H1 (cell line): ENCODE results near the gene SLX9. TPM values are rescaled to one million over a fixed set of nuclear protein-coding genes. Genes with fewer than 3 reads are reported as not detected.

ENCODE experiments used
- CTCF ChIA-PET: fragments of 300-600 bp; sonication (Branson Sonifier 250); formaldehyde crosslinking; loops from one replicate; lab custom pipeline; 2021; ENCODE audit not compliant: partially characterized antibody; lab: Charles Lee
- POLR2A ChIA-PET: fragments of 300-600 bp; sonication (Branson Sonifier 250); formaldehyde crosslinking; loops from one replicate; lab custom pipeline; 2021; ENCODE audit warnings: inconsistent platforms; ENCODE audit not compliant: partially characterized antibody; lab: Charles Lee
- DNase-seq, 2 experiments: peaks; one replicate each; pipeline versions ENCODE4 v3.0.0 to v3.0.0-alpha.2; 2010 to 2022; ENCODE audit warnings: low spot score in 2 of 2, low read depth in 1 of 2, mixed read lengths in 1 of 2
- FAIRE-seq: peaks from 2 replicates; lab custom pipeline; 2011; peaks lifted over from hg19 to GRCh38; lab: Jason Lieb, UNC
- H2AFZ ChIP-seq: 2 replicates; pipeline ENCODE4 v1.8.1; 2012; ENCODE audit warnings: low read length, inconsistent platforms
- H2AK5ac ChIP-seq: 2 replicates; pipeline ENCODE4 v1.6.1; 2013; ENCODE audit warnings: low read depth, low read length
- H2BK120ac ChIP-seq: replicated peaks from 2 replicates; pipeline ENCODE3; 2013; ENCODE audit warnings: low read depth, low read length, inconsistent platforms
- H2BK12ac ChIP-seq: 2 replicates; pipeline ENCODE4 v1.6.1; 2013; ENCODE audit warnings: low read depth, low read length
- H2BK15ac ChIP-seq: 2 replicates; pipeline ENCODE4 v1.6.1; 2013; ENCODE audit warnings: low read length
- H2BK20ac ChIP-seq: 2 replicates; pipeline ENCODE4 v1.6.1; 2013; ENCODE audit warnings: low read length
- H2BK5ac ChIP-seq: 2 replicates; pipeline ENCODE4 v1.6.1; 2013; ENCODE audit warnings: low read depth, low read length
- H3K14ac ChIP-seq: 2 replicates; pipeline ENCODE4 v1.6.1; 2013; ENCODE audit warnings: inconsistent platforms; ENCODE audit not compliant: insufficient read length
- H3K18ac ChIP-seq: 2 replicates; pipeline ENCODE4 v1.6.1; 2013; ENCODE audit warnings: low read length; ENCODE audit errors: extremely low read depth
- H3K23ac ChIP-seq: 2 replicates; pipeline ENCODE4 v1.6.1; 2013; ENCODE audit warnings: inconsistent platforms; ENCODE audit not compliant: insufficient read length
- H3K23me2 ChIP-seq: 2 replicates; pipeline ENCODE4 v1.6.1; 2013; ENCODE audit warnings: low read depth, low read length
- H3K27ac ChIP-seq: 2 replicates; pipeline ENCODE4 v1.6.1; 2011; ENCODE audit warnings: low read depth, low read length, inconsistent platforms
- H3K27me3 ChIP-seq, 4 experiments: replicated peaks in 1 of 4; 1 replicate in 1 of 4; 2 replicates in 3 of 4; pipeline versions ENCODE4 v1.6.1 to v1.8.1; 2011 to 2013; ENCODE audit warnings: low read length in 3 of 4, mild to moderate bottlenecking in 3 of 4, inconsistent platforms in 2 of 4, mixed read lengths in 2 of 4, moderate library complexity in 1 of 4; ENCODE audit not compliant: control insufficient read depth in 3 of 4, insufficient read depth in 3 of 4; ENCODE audit errors: extremely low read depth in 1 of 4
- H3K36me3 ChIP-seq, 4 experiments: 2 replicates each; pipeline versions ENCODE4 v1.6.1 to v1.8.1; 2011 to 2013; ENCODE audit warnings: mild to moderate bottlenecking in 4 of 4, low read length in 3 of 4, moderate library complexity in 2 of 4, control low read depth in 1 of 4, inconsistent platforms in 1 of 4; ENCODE audit not compliant: insufficient read depth in 4 of 4, control insufficient read depth in 2 of 4
- H3K4ac ChIP-seq: replicated peaks from 2 replicates; pipeline ENCODE3; 2013; ENCODE audit warnings: low read length, low read depth, mixed read lengths, inconsistent platforms; ENCODE audit not compliant: insufficient read length
- H3K4me1 ChIP-seq, 4 experiments: replicated peaks in 1 of 4; 1 replicate in 1 of 4; 2 replicates in 3 of 4; pipeline versions ENCODE4 v1.6.1 to v1.8.1; 2011 to 2013; ENCODE audit warnings: low read length in 3 of 4, inconsistent platforms in 2 of 4, mixed read lengths in 1 of 4; ENCODE audit not compliant: insufficient read depth in 4 of 4, control insufficient read depth in 3 of 4
- H3K4me2 ChIP-seq, 2 experiments: 2 replicates each; pipeline versions ENCODE4 v1.6.1 to v1.8.1; 2011 to 2013; ENCODE audit warnings: low read depth in 2 of 2, low read length in 2 of 2, control low read depth in 1 of 2, inconsistent platforms in 1 of 2, mild to moderate bottlenecking in 1 of 2; ENCODE audit not compliant: insufficient read depth in 1 of 2
- H3K4me3 ChIP-seq, 4 experiments: fragments of 200-600, 300-600 bp in 1 of 4; sonication (generic), shearing (Covaris generic), sonication (Bioruptor Twin) in 1 of 4; 2 replicates each; pipeline versions ENCODE4 v1.5.1 to v1.8.1; 2011 to 2016; ENCODE audit warnings: low read length in 4 of 4, low read depth in 3 of 4, control low read depth in 2 of 4, inconsistent platforms in 2 of 4, mild to moderate bottlenecking in 2 of 4, mixed read lengths in 1 of 4, moderate library complexity in 1 of 4; ENCODE audit not compliant: insufficient read depth in 2 of 4; ENCODE audit errors: extremely low read depth in 1 of 4
- H3K56ac ChIP-seq: replicated peaks from 2 replicates; pipeline ENCODE3; 2013; ENCODE audit warnings: low read depth, mild to moderate bottlenecking, mixed read lengths, low read length, inconsistent platforms; ENCODE audit not compliant: insufficient read length
- H3K79me1 ChIP-seq: 2 replicates; pipeline ENCODE4 v1.6.1; 2013; ENCODE audit warnings: low read depth, low read length, control low read depth
- H3K79me2 ChIP-seq, 2 experiments: 2 replicates each; pipeline versions ENCODE4 v1.6.1 to v1.8.1; 2012 to 2013; ENCODE audit warnings: low read length in 2 of 2, mild to moderate bottlenecking in 2 of 2, inconsistent platforms in 1 of 2; ENCODE audit not compliant: insufficient read depth in 2 of 2, control insufficient read depth in 1 of 2
- H3K9ac ChIP-seq, 4 experiments: replicated peaks in 1 of 4; 1 replicate in 1 of 4; 2 replicates in 3 of 4; pipeline versions ENCODE4 v1.6.1 to v1.8.1; 2011 to 2013; ENCODE audit warnings: low read depth in 3 of 4, low read length in 3 of 4, control low read depth in 2 of 4, mild to moderate bottlenecking in 2 of 4, moderate library complexity in 2 of 4, inconsistent platforms in 1 of 4; ENCODE audit errors: extremely low read depth in 1 of 4
- H3K9me3 ChIP-seq, 2 experiments: 2 replicates each; pipeline versions ENCODE4 v1.6.1 to v1.8.1; 2012 to 2013; ENCODE audit warnings: mild to moderate bottlenecking in 2 of 2, moderate library complexity in 2 of 2, control low read depth in 1 of 2, inconsistent platforms in 1 of 2, low read depth in 1 of 2, low read length in 1 of 2, mixed read lengths in 1 of 2; ENCODE audit not compliant: insufficient read depth in 2 of 2
- H4K20me1 ChIP-seq, 2 experiments: replicated peaks in 1 of 2; 2 replicates each; pipeline versions ENCODE3 to v1.8.1; 2011 to 2013; ENCODE audit warnings: inconsistent platforms in 2 of 2, low read length in 2 of 2, mild to moderate bottlenecking in 1 of 2; ENCODE audit not compliant: insufficient read depth in 2 of 2, control insufficient read depth in 1 of 2
- H4K5ac ChIP-seq: 2 replicates; pipeline ENCODE4 v1.6.1; 2013; ENCODE audit warnings: low read length, low read depth, mixed read lengths, inconsistent platforms; ENCODE audit not compliant: insufficient read length
- H4K8ac ChIP-seq: 2 replicates; pipeline ENCODE4 v1.8.0; 2013; ENCODE audit warnings: mild to moderate bottlenecking, moderate library complexity, low read length, inconsistent platforms; ENCODE audit not compliant: insufficient read depth; ENCODE audit errors: extremely low read depth
- H4K91ac ChIP-seq: replicated peaks from 2 replicates; pipeline ENCODE3; 2013; ENCODE audit warnings: low read length, mixed read lengths, inconsistent platforms; ENCODE audit not compliant: insufficient read length
- CBX8 ChIP-seq: fragments of 300-800, 300-1000 bp; sonication (generic); IDR thresholded peaks from 2 replicates; pipeline ENCODE4 v1.7.1; 2016; ENCODE audit warnings: low read depth, low read length, borderline replicate concordance
- KDM4A ChIP-seq: IDR thresholded peaks from one replicate; pipeline ENCODE4 v1.7.1; 2012; ENCODE audit warnings: low read depth, mild to moderate bottlenecking, moderate library complexity, low read length, inconsistent platforms; ENCODE audit not compliant: severe bottlenecking
- SIN3A ChIP-seq, 2 experiments: IDR thresholded peaks in 1 of 2; conservative IDR thresholded peaks in 1 of 2; 2 replicates each; pipeline ENCODE4 v1.6.1; 2011 to 2012; ENCODE audit warnings: low read length in 2 of 2, improper control_type of control experiment in 1 of 2, low read depth in 1 of 2, mild to moderate bottlenecking in 1 of 2
- SIRT6 ChIP-seq: IDR thresholded peaks from one replicate; pipeline ENCODE4 v1.7.1; 2012; ENCODE audit warnings: low read length, inconsistent platforms
- TAF1 ChIP-seq: IDR thresholded peaks from 2 replicates; pipeline ENCODE4 v1.6.1; 2011; ENCODE audit warnings: mild to moderate bottlenecking, low read depth, low read length
- WGBS, 2 experiments: shearing (Covaris generic) in 1 of 2; methylation state at CpG; one replicate each; pipeline versions ENCODE4 v1.1.6 to v1.1.7; 2013 to 2015; ENCODE audit warnings: low lambda C conversion rate in 2 of 2, mixed read lengths in 2 of 2, inconsistent platforms in 1 of 2, low coverage in 1 of 2, missing lambda C conversion rate in 1 of 2; ENCODE audit not compliant: insufficient replicate concordance in 2 of 2, insufficient coverage in 1 of 2, insufficient read length in 1 of 2; ENCODE audit errors: extremely low coverage in 1 of 2, missing lambda C conversion rate in 1 of 2; 5-methylcytosine and 5-hydroxymethylcytosine counted together
- polyA plus RNA-seq, 7 experiments: library from polyadenylated mRNA; depleted of rRNA in 3 of 7; stranded (reverse) in 5 of 7; unstranded in 2 of 7; fragments of >200 nt in 5 of 7; fragments of 200-250 nt in 2 of 7; gene quantifications; 1 replicate in 5 of 7; 2 replicates in 1 of 7; 4 replicates in 1 of 7; pipeline versions ENCODE4 v1.2.1 to v1.2.3, GENCODE V29; 2011 to 2013; ENCODE audit warnings: missing spikeins in 2 of 7, mixed read lengths in 2 of 7
- total RNA-seq: library from RNA; stranded (reverse); fragmentation: NEBNext Ultra II Directional; extraction: Animal tissue kit (Norgen Biotek cat#: 25700); gene quantifications from 2 replicates; pipeline ENCODE4 v1.2.1, GENCODE V29; 2021

SLX9 gene
- total and polyA plus RNA-seq, 2 of the 8 experiments (the other 6 are each of a cell fraction or from before 2014, with no cell fraction given): 17.7 to 57.3 TPM

GRCh38 chr21:44955141-44955797, 15.4 kb downstream of the SLX9 start:
- Histone ChIP-seq H3K27ac (no peak overlapping the region), H4K5ac (no peak overlapping the region), H3K23me2 (no peaks in the 10 kb centered on the region), H3K4me1 (no peaks in the 10 kb centered on the region), H3K36me3 (peaks cover 3 to 23% (median 19%) of the 10 kb centered on the region in 4 experiments; a peak in 5 of 8 replicates), H2BK5ac (no peak overlapping the region; the same call in 1 of the 2 replicates), H2BK20ac (no peak overlapping the region), H4K8ac (no peak overlapping the region), H3K4me2 (no peak overlapping the region), H3K79me1 (peaks cover 24% of the 10 kb centered on the region), H3K4ac (no peak overlapping the region), H3K18ac (no peak overlapping the region), H2AK5ac (no peak overlapping the region), H3K14ac (no peak overlapping the region), H2BK12ac (no peak overlapping the region), H4K91ac (no peak overlapping the region), H3K79me2 (peaks cover 4 to 68% of the 10 kb centered on the region in 2 experiments; a peak in 3 of 4 replicates), H3K9me3 (no peaks in the 10 kb centered on the region), H3K56ac (no peak overlapping the region), H2BK15ac (no peak overlapping the region), H3K27me3 (no peaks in the 10 kb centered on the region), H2BK120ac (no peak overlapping the region), H3K9ac (no peak overlapping the region), H2AFZ (no peak overlapping the region), H3K23ac (no peak overlapping the region), H3K4me3 (no peak overlapping the region), H4K20me1 (peaks cover 22 to 62% of the 10 kb centered on the region in 2 experiments)
- 82% methylated on average over 15 of the region's 21 CpGs; no CpG with 5 or more reads in 1 of the 2 experiments for WGBS, 2 experiments
- POLR2A ChIA-PET: no interaction called here
- DNase-seq (no peak), FAIRE-seq (no peak)
- CTCF ChIA-PET: interaction anchor here (0.6 to 5.7 kb wide), 6 partner anchors 24 to 1118 kb away, joined by 3 to 29 read pairs (median 4); no protein-coding TSS in a partner anchor
- TF ChIP-seq KDM4A: no peak
- TF ChIP-seq SIN3A (conservative IDR thresholded peaks at IDR 0.05 in 1 of 2, IDR thresholded peaks at IDR 0.05 in 1 of 2; ENCODE audit: low read depth in 1 of 2, low read length in 2 of 2): no peak
- TF ChIP-seq TAF1: no peak
- TF ChIP-seq CBX8: no peak
- no peak for TF ChIP-seq SIRT6
